Tibial artery (tissue), 4 donors: ENCODE measurements around the gene GPC6.

Source experiments
- DNase-seq, 2 donors: peaks; one replicate each; pipeline ENCODE4 v3.0.0-alpha.2; 2019
- H3K27ac ChIP-seq, 2 donors: fragments of 200-600 bp; sonication (generic) in 1 of 2; 1 replicate in 1 of 2; 2 replicates in 1 of 2; pipeline ENCODE4 v1.5.1; 2018 to 2019; ENCODE audit warnings: mild to moderate bottlenecking in 1 of 2
- H3K27me3 ChIP-seq, 2 donors: fragments of 200-600 bp; sonication (generic) in 1 of 2; one replicate each; pipeline versions ENCODE4 v1.5.1 to v1.6.0; 2016 to 2019
- H3K36me3 ChIP-seq, 3 donors: fragments of 200-600 bp; sonication (generic) in 2 of 3; one replicate each; pipeline ENCODE4 v1.5.1; 2016 to 2019; ENCODE audit warnings: mild to moderate bottlenecking in 2 of 3
- H3K4me1 ChIP-seq, 4 donors: fragments of 200-600 bp; sonication (generic) in 2 of 4; 1 replicate in 3 of 4; 2 replicates in 1 of 4; pipeline ENCODE4 v1.5.1; 2016 to 2019
- H3K4me3 ChIP-seq, 2 donors: fragments of 200-600 bp; sonication (generic) in 1 of 2; 1 replicate in 1 of 2; 2 replicates in 1 of 2; pipeline ENCODE4 v1.5.1; 2018 to 2019; ENCODE audit warnings: mild to moderate bottlenecking in 2 of 2
- H3K9me3 ChIP-seq, 3 donors: fragments of 200-600 bp; sonication (generic) in 1 of 3; one replicate each; pipeline ENCODE4 v1.5.1; 2016 to 2019
- CTCF ChIP-seq, 2 experiments: fragments of 200-600 bp in 1 of 2; fragments of 450-650 bp in 1 of 2; IDR thresholded peaks; one replicate each; pipeline ENCODE4 v1.5.1; 2017 to 2019; ENCODE audit warnings: antibody characterized with exemption in 2 of 2, mild to moderate bottlenecking in 1 of 2, moderate library complexity in 1 of 2
- intact Hi-C: fragments of 100-400 bp; cut with DNase I; formaldehyde crosslinking; loops from one replicate; pipeline ENCODE4 v1.15.0; 2023; ENCODE audit warnings: low total_unique reads

The GPC6 gene

GRCh38 chr13:93824286-93824685 is 597.7 kb downstream of the GPC6 start:
- Histone ChIP-seq H3K27ac (no peak overlapping the region), H3K36me3 (no peaks in the 10 kb centered on the region), H3K9me3 (no peaks in the 10 kb centered on the region), H3K4me1 (peaks cover 0 to 5% (median 0%) of the 10 kb centered on the region in 4 donors), H3K27me3 (no peaks in the 10 kb centered on the region), H3K4me3 (no peak overlapping the region)
- intact Hi-C loops = no loop called here
- TF ChIP-seq CTCF (IDR thresholded peaks at IDR 0.05) = no peak
- no peak for DNase-seq

- H3K4me3 ChIP-seq = no peak overlapping the region
- TF ChIP-seq CTCF (IDR thresholded peaks at IDR 0.05) = no peak
- intact Hi-C loops = no loop called here
- no peak overlapping the region for H3K27ac ChIP-seq
- H3K9me3 ChIP-seq = no peaks in the 10 kb centered on the region
- no peaks in the 10 kb centered on the region for H3K36me3 ChIP-seq
- DNase-seq = no peak
- H3K27me3 ChIP-seq = no peaks in the 10 kb centered on the region
- H3K4me1 ChIP-seq = no peaks in the 10 kb centered on the region
Measured at GRCh38 chr13:93834051-93834450, 607.4 kb downstream of the GPC6 start.

GRCh38 chr13:93843082-93843481 is 616.5 kb downstream of the GPC6 start:
- Histone ChIP-seq H3K36me3 (no peaks in the 10 kb centered on the region), H3K9me3 (no peaks in the 10 kb centered on the region), H3K4me3 (no peak overlapping the region), H3K4me1 (no peaks in the 10 kb centered on the region), H3K27me3 (no peaks in the 10 kb centered on the region), H3K27ac (no peak overlapping the region)
- intact Hi-C loops = no loop called here
- no peak for TF ChIP-seq CTCF (IDR thresholded peaks at IDR 0.05)
- no peak for DNase-seq

GRCh38 chr13:93847162-93847561 is 620.6 kb downstream of the GPC6 start:
- intact Hi-C loops = no loop called here
- Histone ChIP-seq H3K4me1 (no peaks in the 10 kb centered on the region), H3K36me3 (no peaks in the 10 kb centered on the region), H3K27ac (no peak overlapping the region), H3K4me3 (no peak overlapping the region), H3K27me3 (no peaks in the 10 kb centered on the region), H3K9me3 (no peaks in the 10 kb centered on the region)
- no peak for DNase-seq
- TF ChIP-seq CTCF (IDR thresholded peaks at IDR 0.05) = no peak

GRCh38 chr13:93848247-93848646 is 621.6 kb downstream of the GPC6 start:
- intact Hi-C loops = no loop called here
- H3K27ac ChIP-seq = no peak overlapping the region
- no peak for TF ChIP-seq CTCF (IDR thresholded peaks at IDR 0.05)
- H3K27me3 ChIP-seq = no peaks in the 10 kb centered on the region
- no peak overlapping the region for H3K4me3 ChIP-seq
- no peaks in the 10 kb centered on the region for H3K36me3 ChIP-seq
- H3K9me3 ChIP-seq = no peaks in the 10 kb centered on the region
- no peaks in the 10 kb centered on the region for H3K4me1 ChIP-seq
- DNase-seq = no peak

GRCh38 chr13:93851236-93851635 is 624.6 kb downstream of the GPC6 start:
- intact Hi-C loops = no loop called here

More at GRCh38 chr13:93851236-93851635, 624.6 kb downstream of the GPC6 start:
- Histone ChIP-seq H3K27ac (no peak overlapping the region), H3K36me3 (no peaks in the 10 kb centered on the region), H3K4me1 (no peaks in the 10 kb centered on the region), H3K9me3 (no peaks in the 10 kb centered on the region), H3K4me3 (no peak overlapping the region), H3K27me3 (no peaks in the 10 kb centered on the region)
- no peak for TF ChIP-seq CTCF (IDR thresholded peaks at IDR 0.05)
- no peak for DNase-seq
